HG03571 (cell line): ENCODE measurements around the gene TCEAL4.
A peak's percentile ranks its signal among the peaks of the same experiment; 100 is the strongest.
"Not testable (repeated sequence)": the region's sequence is repeated elsewhere in the genome, so short reads cannot be mapped to it uniquely, and the experiment has no call there.

ENCODE experiments used
- ATAC-seq: cut with Tn5 transposase; IDR thresholded peaks from one replicate; pipeline ENCODE4 v1.9.1; 2021; ENCODE audit not compliant: unreplicated experiment

Gene TCEAL4

DNA sequence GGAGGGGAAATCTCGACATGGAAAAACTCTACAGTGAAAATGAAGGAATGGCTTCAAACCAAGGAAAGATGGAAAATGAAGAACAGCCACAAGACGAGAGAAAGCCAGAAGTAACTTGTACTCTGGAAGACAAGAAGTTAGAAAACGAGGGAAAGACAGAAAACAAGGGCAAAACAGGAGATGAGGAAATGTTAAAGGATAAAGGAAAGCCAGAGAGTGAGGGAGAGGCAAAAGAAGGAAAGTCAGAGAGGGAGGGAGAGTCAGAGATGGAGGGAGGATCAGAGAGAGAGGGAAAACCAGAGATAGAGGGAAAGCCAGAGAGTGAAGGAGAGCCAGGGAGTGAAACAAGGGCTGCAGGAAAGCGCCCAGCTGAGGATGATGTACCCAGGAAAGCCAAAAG is 1.3 kb downstream of the TCEAL4 start:
- no peak for ATAC-seq

DNA sequence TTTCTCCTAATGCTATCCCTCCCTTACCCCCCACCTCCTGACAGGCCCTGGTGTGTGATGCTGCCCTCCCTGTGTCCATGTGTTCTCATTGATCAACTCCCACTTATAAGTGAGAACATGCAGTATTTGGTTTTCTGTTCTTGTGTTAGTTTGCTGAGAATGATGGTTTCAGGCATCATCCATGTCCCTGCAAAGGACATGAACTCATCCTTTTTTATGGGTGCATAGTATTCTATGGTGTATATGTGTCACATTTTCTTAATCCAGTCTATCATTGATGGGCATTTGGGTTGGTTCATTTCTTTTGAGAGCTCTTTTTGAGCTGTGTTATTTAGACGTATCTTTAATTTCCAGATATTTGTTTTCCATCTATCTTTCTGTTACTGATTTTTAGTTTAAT is 7.0 kb downstream of the TCEAL4 start:
- ATAC-seq, result not testable (repeated sequence)

DNA sequence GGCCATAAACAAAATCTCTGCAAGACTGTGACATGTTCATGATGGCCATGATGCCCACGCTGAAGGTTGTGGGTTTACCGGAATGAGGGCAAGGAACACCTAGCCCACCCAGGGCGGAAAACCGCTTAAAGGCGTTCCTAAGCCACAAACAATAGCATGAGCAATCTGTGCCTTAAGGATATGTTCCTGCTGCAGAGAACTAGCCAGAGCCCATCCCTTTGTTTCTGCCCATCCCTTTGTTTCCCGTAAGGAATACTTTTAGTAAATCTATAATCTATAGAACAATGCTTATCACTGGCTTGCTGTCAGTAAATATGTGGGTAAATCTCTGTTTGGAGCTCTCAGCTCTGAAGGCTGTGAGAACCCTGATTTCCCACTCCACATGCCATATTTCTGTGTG is 9.9 kb downstream of the TCEAL4 start:
- ATAC-seq, result not testable (repeated sequence)

DNA sequence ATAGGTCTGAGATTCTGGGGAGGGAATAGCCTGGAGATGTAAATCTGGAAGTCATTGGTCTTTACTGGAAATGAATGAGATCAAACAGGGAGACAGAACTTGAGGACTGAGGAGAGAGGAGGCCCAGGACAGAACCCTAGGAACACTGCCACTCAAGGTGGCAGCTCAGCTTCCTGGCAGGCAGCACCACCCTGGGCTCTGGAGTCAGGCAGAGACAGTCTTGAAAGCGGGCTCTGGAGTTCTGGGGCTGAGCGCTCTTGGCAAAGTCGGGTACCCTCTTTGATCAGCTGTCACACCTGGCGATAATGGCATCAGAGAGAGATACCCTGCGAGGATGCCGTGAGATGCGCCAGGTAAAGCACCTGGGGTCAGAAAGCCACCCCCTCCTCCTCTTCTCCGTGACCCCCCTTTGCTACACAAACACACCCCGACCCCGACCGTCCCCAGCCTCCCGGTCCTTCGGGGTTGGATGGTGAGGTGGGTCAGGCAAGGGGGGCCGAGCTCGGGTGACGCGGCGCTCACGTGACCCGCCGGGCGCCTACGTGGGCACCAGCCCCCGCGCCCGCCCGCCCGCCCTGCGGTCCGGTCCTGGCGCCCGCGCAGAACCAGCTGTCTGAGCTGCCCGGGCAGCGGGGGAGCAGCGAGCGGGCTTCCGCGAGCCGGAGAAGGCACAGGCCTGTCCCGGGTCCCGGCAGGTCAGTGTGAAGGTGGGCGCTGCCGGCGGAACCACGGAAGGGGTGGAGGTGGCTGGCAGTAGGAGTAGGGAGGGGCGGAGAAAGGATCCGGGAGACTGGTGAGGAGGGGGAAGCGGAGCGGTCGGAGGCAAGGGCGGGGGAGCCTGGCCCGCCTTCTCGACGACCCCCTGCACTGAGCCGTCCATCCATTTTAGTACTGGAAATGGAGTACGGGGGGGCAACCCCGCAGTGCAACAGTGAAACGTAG is 22.3 kb downstream of the TCEAL4 start, which contains the start of gene TCEAL3:
Gene TCEAL3, plus strand, starts transcription at position 600 of the 942 bp plus-strand sequence. CDS start 1,102 bp downstream, outside the sequence.
- ATAC-seq, result peak; percentile 58

DNA sequence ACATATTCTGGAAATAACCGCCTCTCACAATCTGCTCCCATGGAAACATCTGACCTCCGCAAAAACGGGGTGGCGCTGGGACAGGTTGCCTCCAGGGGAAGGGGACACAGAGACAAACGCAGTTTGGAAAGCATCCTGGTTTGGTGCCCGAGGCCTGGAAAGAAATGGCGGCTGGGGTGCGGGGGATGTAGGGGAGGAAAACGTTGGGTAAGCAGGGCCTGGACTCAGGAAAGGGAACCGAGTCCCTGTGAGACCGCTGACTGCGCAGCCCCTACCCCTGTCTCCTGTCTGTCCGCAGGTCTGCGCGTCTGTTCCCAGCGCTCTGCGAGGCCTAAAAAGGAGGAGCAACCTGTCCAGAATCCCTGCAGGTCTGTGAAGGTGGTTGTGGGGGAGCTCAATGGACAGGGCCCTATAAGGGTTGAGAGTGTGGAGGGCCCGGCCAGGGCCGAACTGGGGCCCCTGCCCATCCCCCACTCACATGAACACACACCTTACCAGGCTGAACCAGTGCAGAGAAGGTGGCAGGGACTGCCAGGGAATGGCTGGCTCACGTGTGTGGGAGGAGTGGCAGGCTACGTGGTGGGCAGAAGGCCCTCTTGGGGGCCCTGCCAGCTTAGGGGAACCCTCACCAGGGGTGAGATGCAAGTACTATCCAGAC is 23.1 kb downstream of the TCEAL4 start:
- peak; percentile 21 for ATAC-seq

DNA sequence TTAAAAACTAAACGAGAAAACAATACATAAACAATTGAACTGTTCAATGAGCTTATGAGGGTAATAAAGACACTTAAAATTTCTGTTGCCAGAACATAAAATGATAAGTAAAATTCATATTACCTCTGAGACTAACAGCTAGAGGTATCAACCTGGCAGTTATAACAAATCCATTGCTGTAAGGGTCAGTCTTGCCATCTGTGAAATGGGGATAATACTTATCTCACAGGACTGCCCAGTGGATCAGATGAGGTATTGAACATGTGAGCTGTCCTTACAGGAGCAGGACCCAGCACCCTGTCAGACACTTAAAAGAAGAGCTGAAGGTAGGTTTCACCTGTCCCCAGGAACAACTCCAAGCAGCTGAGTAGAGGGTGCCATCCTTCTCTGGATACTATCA is 25.0 kb downstream of the TCEAL4 start:
- no peak for ATAC-seq

DNA sequence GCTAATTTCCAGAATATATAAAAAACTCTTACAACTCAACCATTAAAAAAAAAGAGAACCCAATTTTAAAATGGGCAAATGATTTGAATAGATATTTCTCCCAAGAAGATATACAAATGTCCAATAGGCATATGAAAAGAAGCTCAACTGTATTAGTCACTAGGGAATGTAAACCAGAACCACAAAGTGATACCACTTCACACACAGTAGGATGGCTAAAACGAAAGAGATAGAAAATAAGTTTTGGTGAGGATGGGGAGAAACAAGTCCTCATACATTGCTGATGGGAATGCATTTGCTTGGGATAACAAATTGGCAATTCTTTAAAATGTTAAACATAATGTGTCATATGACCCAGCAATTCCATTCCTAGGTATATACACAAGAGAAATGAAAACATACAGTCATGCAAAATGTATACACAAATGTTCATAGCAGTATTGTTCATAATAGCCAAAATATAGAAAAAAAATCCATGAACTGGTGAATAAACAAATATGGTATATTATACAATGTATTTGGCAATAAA is 28.1 kb downstream of the TCEAL4 start:
- ATAC-seq, result no peak

DNA sequence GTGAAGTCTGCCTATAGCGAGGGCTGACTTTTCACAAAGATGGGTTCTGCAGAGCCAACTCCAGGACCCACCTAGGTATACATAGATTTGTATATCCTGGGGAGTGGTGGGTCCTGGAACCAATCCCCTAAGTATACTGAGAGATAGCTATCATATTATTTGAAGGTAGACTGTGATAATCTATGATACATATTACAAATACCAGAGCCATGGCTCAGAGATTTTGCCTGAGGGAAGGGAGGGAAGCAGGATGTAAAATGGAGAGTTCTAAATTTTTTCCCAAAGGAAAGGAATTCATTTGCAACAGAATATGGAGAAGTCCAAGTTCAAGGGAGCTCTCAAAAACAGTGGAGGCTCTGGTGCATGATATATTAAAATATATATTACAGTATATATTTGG is 29.7 kb downstream of the TCEAL4 start:
- ATAC-seq, result no peak

DNA sequence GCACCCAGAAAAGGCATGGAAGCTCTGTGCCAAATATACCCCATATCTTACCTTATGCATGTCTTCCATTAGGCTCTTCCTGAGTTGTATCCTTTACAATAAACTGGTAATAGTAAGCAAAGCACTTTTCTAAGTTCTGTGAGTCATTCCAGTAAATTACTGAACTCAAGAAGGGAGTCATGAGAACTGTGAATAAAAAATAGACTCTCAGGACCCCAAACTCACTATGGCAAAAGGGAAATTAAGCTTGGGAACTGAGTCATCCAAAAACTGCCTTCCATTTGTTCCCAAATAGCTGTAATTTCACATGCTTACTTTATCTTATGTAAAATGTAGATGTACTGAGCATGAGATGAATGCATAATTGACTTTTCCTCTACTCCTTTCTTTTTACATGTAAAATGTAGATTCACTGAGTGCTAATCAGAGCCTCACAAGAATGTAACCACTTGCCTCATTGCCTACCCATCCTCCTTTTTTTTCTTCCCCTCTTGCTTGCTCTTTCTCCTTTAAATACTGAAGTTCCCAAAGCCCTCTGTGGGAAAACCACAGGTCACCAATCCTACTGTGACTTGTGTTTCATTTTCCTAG is 30.6 kb downstream of the TCEAL4 start:
- ATAC-seq, result no peak

DNA sequence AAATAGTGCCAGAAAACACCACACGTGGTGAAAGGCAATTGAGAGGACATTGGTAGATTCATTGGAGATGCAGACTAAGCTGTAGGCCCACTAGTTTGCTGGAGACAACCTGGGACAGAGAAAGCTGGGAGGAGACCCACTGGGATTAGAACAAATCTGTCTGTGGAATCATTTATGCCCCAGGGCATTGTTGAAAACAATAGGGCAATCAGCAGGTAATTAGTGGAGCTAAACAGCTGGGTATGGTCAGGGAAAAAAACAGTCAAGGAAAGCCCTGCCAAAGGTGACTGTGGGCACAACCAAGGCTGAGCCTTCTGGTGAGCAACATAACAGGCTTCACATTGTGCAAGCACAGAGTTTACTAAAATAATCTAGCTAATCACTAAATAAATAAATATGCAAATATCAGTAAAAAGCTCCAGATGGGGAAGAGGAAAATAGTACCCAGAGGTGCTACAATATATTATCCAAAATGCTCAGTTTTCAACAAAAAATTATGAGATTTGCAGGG is 31.4 kb downstream of the TCEAL4 start:
- ATAC-seq, result no peak

DNA sequence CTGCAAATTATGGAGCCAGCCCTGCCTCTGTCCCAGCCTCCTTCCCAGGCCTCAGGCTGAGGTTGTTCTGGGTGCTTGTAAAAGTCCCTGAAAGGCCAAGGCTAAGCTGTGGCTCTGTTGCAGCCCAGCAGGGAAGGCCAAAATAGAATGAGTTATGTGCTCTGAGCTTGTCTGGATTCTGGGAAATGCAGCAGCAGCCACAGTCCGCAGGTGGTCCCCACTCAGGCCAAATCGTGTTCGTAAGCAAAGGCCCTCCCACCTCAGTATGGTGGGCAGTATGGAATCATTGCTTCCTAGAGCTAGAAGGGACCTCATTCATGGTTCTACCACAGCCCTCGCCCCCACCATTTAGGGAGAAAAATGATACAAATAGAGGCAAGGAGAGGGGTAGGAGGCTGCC is 38.8 kb downstream of the TCEAL4 start:
- no peak for ATAC-seq

DNA sequence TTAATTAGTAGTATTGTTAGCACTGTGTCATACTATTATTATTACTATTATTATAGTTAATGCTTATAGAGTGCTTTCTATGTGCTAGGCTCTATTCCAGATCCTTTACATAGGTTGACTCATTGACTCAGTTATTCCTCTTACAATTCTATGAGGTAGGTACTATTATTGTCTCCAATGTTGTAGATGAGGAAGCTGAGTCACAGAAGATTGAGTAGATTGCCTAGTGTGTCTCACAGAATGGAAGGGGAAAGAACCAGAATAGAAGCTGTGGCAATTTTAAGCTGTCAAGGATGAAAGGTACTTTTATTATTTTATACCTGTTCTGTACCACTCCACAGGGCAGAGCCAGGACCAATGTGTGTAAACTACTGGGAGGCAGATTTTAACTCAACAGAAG is 41.5 kb downstream of the TCEAL4 start:
- ATAC-seq, result no peak

DNA sequence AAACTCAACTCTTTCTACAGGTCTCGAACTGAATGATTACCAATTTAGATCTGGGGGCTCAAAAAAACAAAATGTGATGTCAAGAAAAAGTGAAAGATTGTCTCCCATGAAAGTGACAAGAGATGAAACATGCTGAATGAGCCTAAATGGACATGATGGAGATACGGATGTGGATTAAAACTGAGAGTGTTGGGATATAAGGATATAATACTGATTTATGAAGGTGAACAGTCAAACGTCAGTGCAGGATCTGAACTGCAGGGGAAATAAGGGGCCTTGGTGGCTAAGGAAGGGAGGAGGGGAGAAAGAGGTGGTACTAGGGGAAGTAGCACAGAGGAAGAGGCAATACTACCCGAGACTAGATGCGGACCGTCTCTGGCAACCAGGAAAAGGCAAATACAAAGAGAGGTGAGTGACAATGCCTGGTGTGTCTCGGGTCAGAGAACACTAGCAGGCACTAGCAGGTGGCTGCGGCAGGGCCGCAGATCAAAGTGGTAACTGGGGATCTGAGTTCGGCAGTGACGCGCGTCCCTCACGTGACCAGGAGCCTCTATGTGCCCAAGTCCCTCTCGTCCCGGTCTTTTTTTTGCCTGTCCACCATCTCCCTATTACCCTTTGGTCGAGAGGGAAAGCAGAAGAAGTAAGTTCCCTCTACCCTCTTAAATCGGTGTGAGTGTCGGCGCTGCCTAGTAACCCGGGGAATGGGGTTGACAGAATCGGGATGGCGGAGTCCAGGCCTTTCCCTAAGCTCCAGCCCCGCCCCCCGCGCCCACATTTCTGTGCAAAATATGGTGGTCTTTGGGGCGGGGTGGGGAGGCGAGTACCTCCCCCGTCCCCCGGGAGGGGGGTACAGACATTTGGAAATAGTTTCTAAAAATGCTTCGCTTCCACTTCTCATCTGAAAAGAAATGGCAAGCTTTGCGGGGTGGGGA is 43.3 kb downstream of the TCEAL4 start, which contains the start of gene TCEAL1:
Gene TCEAL1, plus strand, starts transcription at position 590 of the 932 bp plus-strand sequence. CDS start 942 bp downstream, outside the sequence.
- ATAC-seq, result peak; percentile 84

DNA sequence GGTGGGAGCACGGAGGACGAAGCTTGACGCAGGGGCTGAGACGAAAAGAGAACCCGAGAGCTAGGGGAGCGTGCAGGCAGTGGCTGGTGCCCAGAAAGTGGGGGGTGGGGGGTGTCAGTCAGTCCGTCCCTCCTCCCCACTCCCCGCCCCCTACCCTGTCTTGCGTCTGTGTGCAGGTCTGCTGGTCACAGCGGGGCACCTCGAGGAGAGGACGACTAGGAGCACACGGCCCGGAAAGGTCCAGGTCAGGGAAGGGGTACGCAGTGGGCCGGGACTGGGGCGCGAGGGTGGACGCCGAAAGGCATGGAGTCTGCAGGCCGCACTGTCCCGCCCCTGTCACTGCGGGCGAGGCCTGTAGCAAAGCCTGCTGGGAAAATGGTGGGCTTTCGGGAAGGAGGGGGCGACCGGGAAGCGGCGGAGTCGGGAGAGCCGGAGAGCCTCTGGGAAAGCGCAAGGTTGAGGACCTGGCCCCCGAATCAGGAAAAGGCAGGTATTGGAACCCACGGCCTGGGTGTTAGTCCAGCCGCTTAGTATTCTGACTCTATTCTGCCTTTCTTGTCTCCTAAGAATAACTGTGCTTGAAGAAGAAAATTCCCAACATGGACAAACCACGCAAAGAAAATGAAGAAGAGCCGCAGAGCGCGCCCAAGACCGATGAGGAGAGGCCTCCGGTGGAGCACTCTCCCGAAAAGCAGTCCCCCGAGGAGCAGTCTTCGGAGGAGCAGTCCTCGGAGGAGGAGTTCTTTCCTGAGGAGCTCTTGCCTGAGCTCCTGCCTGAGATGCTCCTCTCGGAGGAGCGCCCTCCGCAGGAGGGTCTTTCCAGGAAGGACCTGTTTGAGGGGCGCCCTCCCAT is 44.2 kb downstream of the TCEAL4 start:
- ATAC-seq, result peak; percentile 38

DNA sequence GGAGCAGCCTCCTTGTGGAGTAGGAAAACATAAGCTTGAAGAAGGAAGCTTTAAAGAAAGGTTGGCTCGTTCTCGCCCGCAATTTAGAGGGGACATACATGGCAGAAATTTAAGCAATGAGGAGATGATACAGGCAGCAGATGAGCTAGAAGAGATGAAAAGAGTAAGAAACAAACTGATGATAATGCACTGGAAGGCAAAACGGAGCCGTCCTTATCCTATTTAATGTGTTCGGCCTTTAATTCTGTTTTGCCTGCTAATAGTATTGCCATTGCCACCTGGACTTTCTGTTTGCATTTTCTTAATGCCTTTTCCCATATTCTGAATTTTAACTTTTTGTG is 44.8 kb downstream of the TCEAL4 start:
- ATAC-seq, result no peak

DNA sequence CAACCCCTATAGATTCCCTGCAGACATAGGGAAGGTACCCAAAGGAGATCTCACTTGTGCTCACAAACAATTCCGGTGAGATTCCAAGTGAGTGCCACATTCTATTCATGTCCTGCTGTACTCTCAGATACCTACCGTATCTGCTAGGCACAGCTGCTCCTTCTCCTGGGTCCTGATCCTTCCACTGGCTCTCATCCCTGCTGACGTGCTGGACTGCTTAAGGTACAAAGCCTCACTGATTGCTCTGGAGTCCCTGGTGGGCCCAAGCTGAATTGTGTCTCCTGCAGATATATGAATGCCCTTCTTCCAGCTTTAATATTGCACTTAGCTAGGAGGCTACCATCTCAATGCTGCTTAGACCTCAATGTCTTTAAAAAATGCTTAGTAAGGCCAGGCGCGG is 45.8 kb downstream of the TCEAL4 start:
- no peak for ATAC-seq

DNA sequence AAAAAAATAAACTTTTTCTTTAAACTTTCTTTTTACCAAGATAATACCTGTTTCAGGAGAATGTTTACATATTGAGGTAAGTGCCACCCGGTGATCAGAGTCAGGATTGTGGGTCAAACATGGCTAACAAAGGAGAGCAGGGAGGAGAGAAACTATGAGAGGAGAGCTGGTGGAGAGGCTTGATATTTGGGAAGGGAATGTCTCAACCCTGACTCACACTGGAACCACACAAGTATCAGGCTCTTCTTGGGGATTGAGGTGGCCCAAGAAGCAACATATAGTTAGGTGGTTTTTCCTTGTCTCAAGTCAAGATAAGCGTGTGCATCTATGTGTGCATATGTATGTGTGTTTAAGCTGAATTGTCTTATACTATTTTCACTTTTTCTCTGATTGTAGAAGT is 50.1 kb downstream of the TCEAL4 start:
- no peak for ATAC-seq
